Stimulated activated CD4-positive, alpha-beta T cell treated with anti-CD3 and anti-CD28 coated beads, Interleukin-12 subunit alpha, Interleukin-12 subunit beta, amount 100 ng/mL, for 24 hours (primary cell): ENCODE measurements around the gene CRB1.

Experiments
- DNase-seq, 2 experiments: peaks; one replicate each; pipeline ENCODE4 v3.0.0-alpha.2; 2020; ENCODE audit warnings: low read depth in 2 of 2

The CRB1 gene

GRCh38 chr1:197343663-197344273 lies 75.7 kb downstream of the CRB1 start:
- DNase-seq, result no peak

GRCh38 chr1:197351821-197352440 lies 83.9 kb downstream of the CRB1 start:
- DNase-seq, result no peak

GRCh38 chr1:197355248-197355995 lies 87.4 kb downstream of the CRB1 start:
- DNase-seq, result no peak

- DNase-seq, result no peak
Observed at GRCh38 chr1:197356723-197357533, 88.9 kb downstream of the CRB1 start.

- DNase-seq, result no peak
Observed at GRCh38 chr1:197358959-197359358, 90.9 kb downstream of the CRB1 start.

- no peak for DNase-seq
Observed at GRCh38 chr1:197360068-197360467, 92.0 kb downstream of the CRB1 start.

GRCh38 chr1:197362871-197363270 lies 94.8 kb downstream of the CRB1 start:
- DNase-seq, result no peak

- DNase-seq, result no peak
Observed at GRCh38 chr1:197363855-197364254, 95.8 kb downstream of the CRB1 start.

- no peak for DNase-seq
Observed at GRCh38 chr1:197366996-197367395, 98.9 kb downstream of the CRB1 start.

GRCh38 chr1:197367627-197368026 lies 99.6 kb downstream of the CRB1 start:
- no peak for DNase-seq

GRCh38 chr1:197374428-197374827 lies 106.4 kb downstream of the CRB1 start:
- no peak for DNase-seq

GRCh38 chr1:197384471-197384870 lies 116.4 kb downstream of the CRB1 start:
- DNase-seq, result no peak

- no peak for DNase-seq
Observed at GRCh38 chr1:197388801-197389200, 120.7 kb downstream of the CRB1 start.

GRCh38 chr1:197390856-197391255 lies 122.8 kb downstream of the CRB1 start:
- DNase-seq, result no peak

GRCh38 chr1:197391303-197392226 lies 123.5 kb downstream of the CRB1 start:
- no peak for DNase-seq

- no peak for DNase-seq
Observed at GRCh38 chr1:197392541-197392940, 124.5 kb downstream of the CRB1 start.

- DNase-seq, result no peak
Observed at GRCh38 chr1:197393105-197393504, 125.1 kb downstream of the CRB1 start.

- DNase-seq, result no peak
Observed at GRCh38 chr1:197393772-197394171, 125.7 kb downstream of the CRB1 start.

- no peak for DNase-seq
Observed at GRCh38 chr1:197394831-197395608, 127.0 kb downstream of the CRB1 start.

GRCh38 chr1:197397895-197398294 lies 129.8 kb downstream of the CRB1 start:
- no peak for DNase-seq
